A673 (cell line): Measurements from ENCODE around the gene TEX14. TPM values are rescaled to one million over a fixed set of nuclear protein-coding genes. Genes with fewer than 3 reads are reported as not detected.

Experiments
- BruUV-seq: library from RNA; stranded (reverse); fragments of 400-500 nt; replicated peaks from 2 replicates; lab custom pipeline; 2021; lab: Mats Ljungman, UMichigan
- CTCF ChIA-PET: fragments of 300-600 bp; sonication (Branson Sonifier 250); formaldehyde crosslinking; loops from one replicate; lab custom pipeline; 2022; ENCODE audit warnings: antibody characterized with exemption; lab: Charles Lee
- POLR2A ChIA-PET: fragments of 300-600 bp; sonication (Branson Sonifier 250); formaldehyde crosslinking; loops from one replicate; lab custom pipeline; 2022; ENCODE audit warnings: antibody characterized with exemption; ENCODE audit not compliant: low non-redundant PET; lab: Charles Lee
- DNase-seq: peaks from one replicate; pipeline ENCODE4 v3.0.0-alpha.2; 2015; ENCODE audit warnings: low spot score
- H3K27ac ChIP-seq: fragments of 200-600 bp; sonication (generic); 2 replicates; pipeline ENCODE4 v1.5.1; 2016; ENCODE audit warnings: mixed run types, low read depth, mild to moderate bottlenecking, mixed read lengths, antibody characterized with exemption, low read length; ENCODE audit not compliant: poor library complexity, severe bottlenecking
- H3K27me3 ChIP-seq: fragments of 200-600 bp; sonication (generic); replicated peaks from 2 replicates; pipeline ENCODE4 v1.6.1; 2017; ENCODE audit warnings: mixed run types, low read depth, mild to moderate bottlenecking, mixed read lengths, antibody characterized with exemption, low read length; ENCODE audit not compliant: insufficient read depth, poor library complexity
- H3K36me3 ChIP-seq: fragments of 200-600 bp; sonication (generic); 2 replicates; pipeline ENCODE4 v1.6.1; 2016; ENCODE audit warnings: mixed run types, mild to moderate bottlenecking, mixed read lengths, antibody characterized with exemption, low read length; ENCODE audit not compliant: insufficient read depth, poor library complexity, severe bottlenecking
- H3K4me1 ChIP-seq: fragments of 200-600 bp; sonication (generic); 2 replicates; pipeline ENCODE4 v1.6.1; 2017; ENCODE audit warnings: mixed run types, mild to moderate bottlenecking, mixed read lengths, antibody characterized with exemption, low read length; ENCODE audit not compliant: insufficient read depth, poor library complexity, severe bottlenecking
- H3K4me3 ChIP-seq: fragments of 200-600 bp; sonication (generic); 2 replicates; pipeline ENCODE4 v1.5.1; 2016; ENCODE audit warnings: low read depth, mixed run types, mild to moderate bottlenecking, mixed read lengths, low read length; ENCODE audit not compliant: poor library complexity, severe bottlenecking
- H3K9me3 ChIP-seq: fragments of 200-600 bp; sonication (generic); 2 replicates; pipeline ENCODE4 v1.6.1; 2016; ENCODE audit warnings: mixed run types, low read depth, mild to moderate bottlenecking, mixed read lengths, antibody characterized with exemption, low read length; ENCODE audit not compliant: poor library complexity, severe bottlenecking
- EZH2 ChIP-seq: fragments of 200-600 bp; sonication (generic); IDR thresholded peaks from 2 replicates; pipeline ENCODE4 v1.6.1; 2017; ENCODE audit warnings: borderline replicate concordance, low read depth, mild to moderate bottlenecking, mixed read lengths, antibody characterized with exemption, low read length; ENCODE audit not compliant: poor library complexity, severe bottlenecking
- intact Hi-C: fragments of 100-400 bp; cut with micrococcal nuclease; formaldehyde crosslinking; loops from one replicate; pipeline ENCODE4 v1.10.0; 2022; ENCODE audit not compliant: unreplicated experiment
- total RNA-seq: library from RNA; stranded (reverse); gene quantifications from 2 replicates; pipeline ENCODE4 v1.2.3, GENCODE V29; 2021
- TF ChIP-seq, protein P1 (sequence below): fragments of 300-800, 200-600 bp; sonication (generic); conservative IDR thresholded peaks from 2 replicates; pipeline ENCODE4 v1.5.1; 2017; ENCODE audit warnings: low read depth, mild to moderate bottlenecking, antibody characterized with exemption, low read length, moderate library complexity, mixed read lengths

The TEX14 gene
- total RNA-seq, 1 experiment from 2014 or later: 0.26 TPM

DNA sequence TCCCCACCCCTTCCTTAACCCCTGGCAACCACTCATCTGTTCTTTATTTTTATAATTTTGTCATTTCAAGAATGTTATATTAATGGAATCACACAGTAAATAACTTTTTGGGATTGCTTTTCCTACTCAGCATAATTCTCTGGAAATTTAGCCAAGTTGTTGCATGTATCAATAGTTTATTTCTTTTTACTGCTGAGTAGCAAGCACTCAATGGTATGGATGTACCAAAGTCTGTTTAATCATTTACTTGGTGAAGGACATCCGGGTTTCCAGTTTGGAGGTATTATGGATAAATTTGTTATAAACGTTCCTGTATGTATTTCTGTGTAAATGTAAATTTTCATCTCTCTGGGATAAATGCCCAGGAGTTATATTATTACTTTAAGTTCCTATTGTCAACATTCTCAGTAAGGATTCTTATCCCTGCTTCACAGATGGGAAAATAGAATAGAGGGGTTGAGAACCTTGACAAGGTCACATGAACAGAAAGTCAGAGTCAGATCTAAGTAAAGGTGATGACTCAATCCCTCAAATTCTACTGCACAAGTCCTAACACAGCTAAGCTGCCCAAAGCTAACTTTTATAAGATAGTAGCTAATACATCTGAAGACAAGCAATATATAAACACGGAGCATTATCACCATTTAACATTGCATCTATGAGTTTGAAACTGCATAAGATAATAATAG is 115.0 kb downstream of the TEX14 start:
- POLR2A ChIA-PET: no interaction called here

DNA sequence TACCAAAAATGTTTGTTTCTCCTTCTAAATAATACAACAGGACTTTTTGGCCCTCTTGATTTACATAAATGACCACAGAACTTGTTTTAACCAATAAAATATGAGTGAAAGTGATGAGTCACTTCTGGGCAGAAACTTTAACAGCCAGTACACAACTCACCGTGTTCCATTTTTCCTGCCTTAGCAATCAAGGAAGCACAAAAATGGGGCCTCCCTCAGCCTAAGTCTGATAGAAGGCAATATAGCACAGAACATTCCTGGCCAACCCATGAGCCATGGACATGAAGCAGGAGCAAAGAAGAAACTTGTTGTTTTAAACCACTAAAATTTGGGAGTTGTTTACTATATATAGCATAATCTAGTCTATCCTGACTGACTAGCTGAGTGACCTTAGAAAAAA is 116.3 kb downstream of the TEX14 start:
- H3K36me3 ChIP-seq: no peaks in the 10 kb centered on the region
- no peaks in the 10 kb centered on the region for H3K27me3 ChIP-seq
- POLR2A ChIA-PET: no interaction called here
- no peaks in the 10 kb centered on the region for H3K4me1 ChIP-seq
- intact Hi-C loops: loop anchor here (10.0 kb wide), 1 partner anchor 989 kb away; the partner anchor contains the start of gene DHX40
- no TSS peak for BruUV-seq
- CTCF ChIA-PET: no interaction called here
- no peak overlapping the region for H3K4me3 ChIP-seq
- H3K9me3 ChIP-seq: no peaks in the 10 kb centered on the region
- no peak for DNase-seq
- TF ChIP-seq, protein P1, sequence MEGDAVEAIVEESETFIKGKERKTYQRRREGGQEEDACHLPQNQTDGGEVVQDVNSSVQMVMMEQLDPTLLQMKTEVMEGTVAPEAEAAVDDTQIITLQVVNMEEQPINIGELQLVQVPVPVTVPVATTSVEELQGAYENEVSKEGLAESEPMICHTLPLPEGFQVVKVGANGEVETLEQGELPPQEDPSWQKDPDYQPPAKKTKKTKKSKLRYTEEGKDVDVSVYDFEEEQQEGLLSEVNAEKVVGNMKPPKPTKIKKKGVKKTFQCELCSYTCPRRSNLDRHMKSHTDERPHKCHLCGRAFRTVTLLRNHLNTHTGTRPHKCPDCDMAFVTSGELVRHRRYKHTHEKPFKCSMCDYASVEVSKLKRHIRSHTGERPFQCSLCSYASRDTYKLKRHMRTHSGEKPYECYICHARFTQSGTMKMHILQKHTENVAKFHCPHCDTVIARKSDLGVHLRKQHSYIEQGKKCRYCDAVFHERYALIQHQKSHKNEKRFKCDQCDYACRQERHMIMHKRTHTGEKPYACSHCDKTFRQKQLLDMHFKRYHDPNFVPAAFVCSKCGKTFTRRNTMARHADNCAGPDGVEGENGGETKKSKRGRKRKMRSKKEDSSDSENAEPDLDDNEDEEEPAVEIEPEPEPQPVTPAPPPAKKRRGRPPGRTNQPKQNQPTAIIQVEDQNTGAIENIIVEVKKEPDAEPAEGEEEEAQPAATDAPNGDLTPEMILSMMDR: no peak
- TF ChIP-seq EZH2: no peak
- H3K27ac ChIP-seq: no peak overlapping the region

More for the DNA sequence above, 115.0 kb downstream of the TEX14 start:
- intact Hi-C loops: loop anchor here (10.0 kb wide), 1 partner anchor 988 kb away; the partner anchor contains the start of gene DHX40
- no peaks in the 10 kb centered on the region for H3K9me3 ChIP-seq
- no peaks in the 10 kb centered on the region for H3K36me3 ChIP-seq
- H3K27me3 ChIP-seq: no peaks in the 10 kb centered on the region
- CTCF ChIA-PET: interaction anchor here (0.9 kb wide), 1 partner anchor 439 kb away, joined by 3 read pairs; no protein-coding TSS in a partner anchor
- DNase-seq: no peak
- no peak overlapping the region for H3K27ac ChIP-seq
- TF ChIP-seq, protein P1: no peak
- no peak for TF ChIP-seq EZH2
- H3K4me3 ChIP-seq: no peak overlapping the region
- no TSS peak for BruUV-seq
- H3K4me1 ChIP-seq: no peaks in the 10 kb centered on the region

DNA sequence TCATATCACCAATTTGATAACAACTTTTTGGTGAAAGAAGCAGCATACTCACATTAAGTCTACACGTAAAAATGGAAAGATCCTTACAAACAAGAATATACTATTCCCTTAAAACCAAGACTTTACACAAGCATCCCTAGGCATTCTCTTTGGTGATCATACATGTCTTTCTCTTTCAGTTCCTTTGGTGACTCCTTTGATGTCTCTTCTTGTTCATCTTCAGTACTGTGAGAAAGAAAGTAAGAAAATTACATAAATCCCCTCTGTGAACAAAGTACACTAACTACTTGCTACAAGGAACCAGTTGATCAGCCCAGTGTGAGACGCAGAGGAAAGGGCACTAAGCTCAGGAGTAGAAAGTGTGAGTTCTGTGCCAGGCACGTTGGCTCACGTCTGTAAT is 117.8 kb downstream of the TEX14 start:
- no peaks in the 10 kb centered on the region for H3K36me3 ChIP-seq
- ChIA-PET CTCF (no interaction called here), POLR2A (no interaction called here)
- no peak for TF ChIP-seq EZH2
- TF ChIP-seq, protein P1: no peak
- H3K27me3 ChIP-seq: no peaks in the 10 kb centered on the region
- intact Hi-C loops: loop anchor here (10.0 kb wide), 1 partner anchor 991 kb away; the partner anchor contains the start of gene DHX40
- H3K27ac ChIP-seq: no peak overlapping the region
- H3K9me3 ChIP-seq: no peaks in the 10 kb centered on the region
- no peaks in the 10 kb centered on the region for H3K4me1 ChIP-seq
- no peak for DNase-seq
- BruUV-seq: no TSS peak
- no peak overlapping the region for H3K4me3 ChIP-seq
